GM21723 (cell line): Measurements from ENCODE around the gene SVIL.
"Not testable (repeated sequence)": the region's sequence is repeated elsewhere in the genome, so short reads cannot be mapped to it uniquely, and the experiment has no call there.

ENCODE experiments used
- ATAC-seq: cut with Tn5 transposase; IDR thresholded peaks from one replicate; pipeline ENCODE4 v1.9.1; 2021; ENCODE audit warnings: mild to moderate bottlenecking, moderate library complexity; ENCODE audit not compliant: unreplicated experiment

SVIL gene

DNA sequence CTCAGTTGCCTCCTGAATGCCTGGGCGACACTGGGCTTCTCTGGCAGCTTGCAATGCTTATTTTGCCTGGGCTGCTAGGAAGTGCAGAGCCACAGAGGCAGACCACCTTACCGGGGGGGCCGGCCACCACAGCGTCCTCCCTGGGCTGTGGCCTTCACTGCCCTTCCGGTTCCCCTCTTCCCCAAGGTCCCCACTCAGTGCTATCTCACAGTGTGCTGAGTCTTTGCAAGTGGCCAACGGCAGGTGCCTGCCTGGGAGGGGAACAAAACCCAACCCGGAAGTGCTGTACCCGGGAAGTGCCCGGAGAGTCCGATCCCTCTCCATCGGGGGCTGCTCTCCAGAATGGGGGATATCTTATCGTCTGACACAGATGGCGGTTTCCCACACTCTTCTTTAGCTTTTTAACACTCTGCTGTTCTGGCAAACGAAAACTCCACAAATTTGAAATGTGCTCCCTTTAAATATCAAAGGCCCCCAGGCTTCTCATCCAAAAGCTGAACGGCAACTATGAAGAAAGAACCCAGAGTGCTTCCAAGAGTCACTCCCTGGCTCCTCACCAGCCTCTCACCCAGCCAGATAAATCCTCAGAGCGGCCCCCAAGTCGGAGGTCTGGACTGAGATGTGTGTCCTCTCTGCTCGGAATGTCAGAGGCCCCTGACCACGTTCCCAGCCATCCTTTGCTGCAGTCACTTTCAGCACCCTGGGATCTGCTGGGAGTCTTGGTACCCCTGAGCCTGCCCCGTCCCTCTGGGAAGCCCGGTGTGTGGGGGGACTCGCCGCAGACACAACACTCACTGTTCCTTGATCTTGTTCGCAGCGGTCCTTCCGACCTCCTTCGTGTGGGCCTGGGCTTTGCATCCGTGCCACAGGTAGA, 165.1 kb downstream of the SVIL start:
- ATAC-seq = no peak

DNA sequence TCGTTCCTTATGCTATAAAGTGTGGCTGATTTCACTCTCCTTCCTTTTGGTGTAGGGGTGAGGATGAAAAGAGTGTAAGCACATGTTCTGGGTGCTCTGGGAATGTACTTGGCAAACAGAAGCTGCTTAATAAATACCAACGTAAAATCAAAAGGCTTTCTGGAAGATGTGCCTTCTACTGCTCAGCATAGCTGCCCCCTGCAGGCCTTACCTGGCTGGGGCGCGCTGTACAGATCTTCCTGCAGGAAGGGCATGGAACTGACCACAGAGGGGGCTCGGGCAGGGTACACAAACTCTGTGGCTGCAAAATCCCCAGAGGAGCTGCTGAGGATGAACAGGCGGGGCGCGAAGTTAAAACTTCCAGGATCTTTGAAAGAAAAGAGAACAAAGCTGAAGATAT, 169.4 kb downstream of the SVIL start:
- no peak for ATAC-seq

DNA sequence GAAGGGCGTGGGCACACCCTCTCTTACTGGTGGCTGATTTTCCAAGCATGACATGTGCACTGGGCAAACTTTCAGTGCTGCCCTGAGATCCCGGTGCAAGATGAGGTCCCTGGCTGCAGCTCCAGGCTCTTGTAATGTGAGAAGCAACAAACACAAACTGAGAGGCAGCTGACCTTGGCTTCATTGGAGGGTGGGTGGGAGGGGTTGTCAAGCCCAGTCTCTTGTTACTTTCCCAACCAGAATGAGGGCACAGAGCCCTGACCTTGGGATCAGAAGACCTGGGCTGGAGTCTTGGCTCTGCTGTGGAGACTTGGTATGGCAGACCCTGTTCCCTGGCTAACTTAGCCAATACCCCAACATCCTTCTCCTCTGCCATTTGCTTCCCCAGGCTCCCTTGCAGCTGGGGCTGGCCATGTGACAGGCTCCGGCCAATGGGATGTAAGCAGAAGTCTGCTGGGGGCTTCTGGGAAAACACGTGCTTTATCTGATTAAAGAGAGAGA, 170.1 kb downstream of the SVIL start:
- not testable (repeated sequence) for ATAC-seq

DNA sequence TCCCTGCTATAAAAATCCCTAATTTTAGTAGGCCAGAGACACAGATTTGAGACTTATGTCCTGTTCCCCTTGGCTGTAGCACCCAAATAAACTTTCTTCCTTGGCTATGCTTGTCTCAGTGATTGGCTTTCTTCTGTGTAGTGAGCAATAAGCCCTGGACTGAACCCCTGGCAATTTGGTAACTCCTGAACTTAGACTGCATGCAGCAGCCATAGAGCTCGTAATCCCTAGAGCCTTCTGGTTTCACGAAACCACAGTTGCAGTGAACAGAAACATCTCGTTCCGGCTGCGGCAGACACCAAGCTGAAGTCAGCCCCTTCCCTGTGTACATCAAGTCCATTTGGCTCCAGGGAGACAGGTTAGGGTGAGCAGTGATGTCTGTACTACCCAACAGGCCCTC, 173.7 kb downstream of the SVIL start:
- no peak for ATAC-seq

DNA sequence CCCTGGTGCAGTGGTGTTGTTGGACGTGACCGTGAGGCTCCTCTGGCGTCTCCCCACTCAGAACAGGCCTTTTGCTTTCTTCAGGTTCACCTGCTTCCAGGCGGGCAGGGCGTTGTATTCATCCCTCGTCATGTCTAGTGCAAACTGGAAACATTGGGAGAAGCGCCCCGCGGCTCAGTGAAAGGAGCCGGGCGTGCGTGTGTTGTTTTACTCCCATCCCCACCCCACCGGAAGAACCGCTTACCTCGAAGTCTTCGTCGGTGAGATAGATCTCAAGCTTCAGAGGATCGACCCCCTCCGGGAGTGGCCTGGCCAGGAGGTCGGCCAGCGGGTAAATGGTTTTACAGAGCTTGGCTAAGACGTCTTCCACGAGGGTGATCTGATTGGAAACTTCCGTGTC, 176.6 kb downstream of the SVIL start:
- ATAC-seq = not testable (repeated sequence)

DNA sequence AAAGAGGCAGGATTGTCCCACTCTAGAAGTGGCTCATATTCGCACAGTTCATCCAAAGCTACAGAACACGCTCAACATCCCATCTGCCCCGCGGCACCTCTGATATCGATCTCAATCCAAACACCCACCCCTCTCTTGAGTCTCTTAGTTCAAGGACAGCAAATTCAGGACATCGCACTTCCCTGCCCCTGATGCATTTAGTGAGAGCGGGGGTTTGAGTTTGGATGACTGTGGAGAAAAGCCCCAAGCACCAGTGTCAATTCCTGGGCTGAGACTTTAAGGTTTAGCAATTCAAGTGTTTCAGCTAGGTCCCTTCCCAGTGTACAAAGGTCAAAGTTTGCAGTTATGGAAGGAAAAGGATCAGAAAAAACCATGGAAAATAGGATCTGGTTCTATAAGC, 179.7 kb downstream of the SVIL start:
- no peak for ATAC-seq

DNA sequence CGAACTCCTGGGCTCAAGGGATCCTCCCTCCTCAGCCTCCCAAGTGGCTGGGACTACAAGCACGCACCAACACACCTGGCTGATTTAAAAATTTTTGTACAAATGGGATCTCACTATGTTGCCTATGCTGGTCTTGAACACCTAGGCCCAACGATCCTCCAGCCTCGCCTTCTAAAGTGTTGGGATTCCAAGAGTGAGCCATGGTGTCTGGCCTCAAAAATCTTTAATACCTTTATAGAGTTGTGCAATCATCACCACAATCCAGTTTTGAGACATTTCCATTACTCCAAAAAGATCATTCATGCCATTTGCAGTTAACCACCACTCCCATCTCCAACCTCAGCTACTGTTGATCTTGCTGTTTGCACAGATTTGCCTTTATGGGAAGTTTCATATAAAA, 180.5 kb downstream of the SVIL start:
- no peak for ATAC-seq

DNA sequence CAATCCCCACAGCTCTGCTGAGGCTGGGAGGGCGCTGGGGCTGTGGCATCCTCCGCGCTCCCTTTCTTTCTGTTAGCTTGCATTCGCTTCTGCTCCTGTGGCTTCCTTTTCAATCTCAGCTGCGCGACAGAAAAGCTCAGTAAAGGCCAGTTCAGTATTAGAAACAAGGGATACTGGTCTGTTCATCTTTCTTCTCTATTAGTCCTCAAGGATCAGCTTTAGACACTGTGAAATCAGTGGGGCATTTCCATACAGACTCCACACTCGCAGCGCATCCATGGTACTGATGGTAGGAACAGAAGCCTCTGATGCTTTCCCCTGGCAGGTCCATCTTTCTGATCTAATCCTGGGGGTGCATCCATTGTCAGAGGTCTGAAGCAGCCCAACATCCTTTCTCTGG, 182.2 kb downstream of the SVIL start:
- no peak for ATAC-seq

DNA sequence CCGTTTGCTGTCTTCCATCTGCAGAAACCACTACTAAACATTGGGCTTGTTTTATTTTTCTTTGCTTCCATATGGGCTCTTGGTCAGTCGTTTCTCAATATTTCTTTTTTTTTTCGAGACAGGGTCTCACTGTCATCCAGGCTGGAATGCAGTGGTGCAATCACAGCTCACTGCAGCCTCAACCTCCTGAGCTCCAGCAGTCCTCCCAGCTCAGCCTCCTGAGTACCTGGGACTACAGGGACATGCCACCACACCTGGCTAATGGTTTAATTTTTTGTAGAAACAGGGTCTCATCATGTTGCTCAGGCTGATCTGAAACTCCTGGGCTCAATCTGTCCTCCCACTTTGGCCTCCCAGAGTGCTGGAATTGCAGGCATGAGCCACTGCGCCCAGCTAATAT, 182.8 kb downstream of the SVIL start:
- no peak for ATAC-seq

DNA sequence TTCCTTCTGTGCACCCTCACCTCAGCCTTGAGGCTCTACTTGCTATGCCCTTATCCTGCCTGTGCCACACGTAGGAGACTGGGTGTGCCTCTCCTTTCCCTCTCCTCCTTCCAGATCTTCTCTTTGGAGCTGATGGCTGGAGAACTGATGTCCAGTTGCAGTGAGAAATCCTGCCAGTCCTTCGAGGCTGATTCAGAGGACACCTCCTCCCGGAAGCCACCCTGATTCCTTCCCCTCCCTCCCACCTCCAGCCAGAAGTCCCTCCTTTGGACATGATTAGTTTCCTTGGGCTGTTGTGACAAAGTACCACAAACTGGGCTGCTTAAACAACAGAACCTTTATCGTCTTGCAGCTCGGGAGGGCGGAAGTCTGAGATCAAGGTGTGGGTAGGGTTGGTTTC, 184.4 kb downstream of the SVIL start:
- ATAC-seq = no peak

DNA sequence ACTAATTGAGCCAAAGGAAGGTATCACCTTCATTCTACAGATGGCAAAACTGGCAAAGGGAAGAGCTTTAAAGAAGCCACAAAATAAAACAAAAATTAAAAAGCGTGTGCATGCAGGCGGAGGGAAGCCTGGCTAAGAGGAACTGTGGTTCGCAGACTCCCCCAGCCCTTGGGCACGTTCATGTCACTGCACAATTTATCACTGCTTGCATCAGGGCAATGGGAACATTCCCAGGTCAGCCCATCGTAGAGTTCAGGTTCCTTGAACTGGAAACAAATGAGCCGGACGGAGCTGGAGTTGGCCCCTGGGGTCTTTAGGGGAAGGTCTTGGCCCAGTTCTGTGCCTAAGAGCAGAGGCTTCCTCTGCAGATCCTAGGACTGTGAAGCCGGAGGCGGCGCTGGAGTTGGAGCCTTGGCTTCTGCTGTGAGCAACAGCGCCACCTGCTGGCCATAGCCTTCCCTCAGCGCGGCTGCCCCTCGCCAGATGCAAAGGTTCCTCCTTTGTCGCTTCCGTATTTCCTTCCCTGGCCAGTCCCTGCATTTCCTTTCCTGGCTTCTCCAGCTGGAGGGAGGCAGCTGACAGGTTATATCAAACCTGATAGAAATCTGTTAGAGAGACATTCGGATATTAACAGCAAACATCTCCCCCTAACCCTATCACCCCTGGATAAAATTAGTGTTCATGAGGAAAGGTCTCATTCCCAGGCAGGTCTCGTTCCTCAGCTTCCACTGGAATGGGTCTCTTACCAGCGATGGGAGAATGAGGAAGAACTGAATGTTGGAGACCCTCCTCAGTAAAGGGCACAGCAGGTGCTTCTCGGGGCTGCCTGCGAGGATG, 185.8 kb downstream of the SVIL start:
- ATAC-seq = peak; percentile 92

DNA sequence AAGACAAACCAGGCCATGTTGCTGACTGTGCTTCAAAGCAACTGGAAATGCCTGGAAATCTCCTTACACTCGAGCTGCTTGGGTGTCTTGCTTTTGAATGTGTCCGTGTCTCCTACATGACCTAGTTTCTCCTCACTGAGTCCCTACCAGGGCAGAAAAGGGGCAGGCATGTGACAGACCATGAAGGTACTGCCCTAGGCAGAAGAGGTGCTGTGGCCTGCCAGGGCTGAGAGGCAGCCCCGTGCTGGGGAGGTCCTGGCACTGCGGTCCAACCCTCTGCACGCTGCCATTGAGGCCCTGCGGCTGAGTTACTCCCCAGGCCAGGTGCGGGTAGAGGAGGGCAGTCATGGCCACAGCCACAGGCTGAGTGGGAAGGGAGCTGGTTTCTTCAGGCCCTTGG, 186.6 kb downstream of the SVIL start:
- ATAC-seq = no peak

DNA sequence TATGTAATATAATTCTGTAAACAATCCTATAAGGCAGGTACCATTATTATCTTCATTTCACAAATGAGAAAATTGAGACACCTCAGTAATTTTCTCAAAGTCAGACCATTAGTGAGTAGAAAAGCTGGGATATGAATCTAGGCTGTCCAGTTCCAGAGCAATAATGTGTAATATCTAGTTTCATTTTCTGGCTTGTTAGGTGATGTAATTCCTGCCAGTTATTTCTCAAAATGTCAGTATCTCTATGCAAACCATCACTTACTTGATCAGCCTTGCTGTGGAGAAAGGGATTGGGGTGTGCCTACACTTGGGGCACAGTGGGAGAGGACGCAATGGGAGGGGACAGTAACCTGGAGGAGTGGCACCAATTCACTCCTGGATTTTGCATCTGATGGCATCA, 188.4 kb downstream of the SVIL start:
- no peak for ATAC-seq

DNA sequence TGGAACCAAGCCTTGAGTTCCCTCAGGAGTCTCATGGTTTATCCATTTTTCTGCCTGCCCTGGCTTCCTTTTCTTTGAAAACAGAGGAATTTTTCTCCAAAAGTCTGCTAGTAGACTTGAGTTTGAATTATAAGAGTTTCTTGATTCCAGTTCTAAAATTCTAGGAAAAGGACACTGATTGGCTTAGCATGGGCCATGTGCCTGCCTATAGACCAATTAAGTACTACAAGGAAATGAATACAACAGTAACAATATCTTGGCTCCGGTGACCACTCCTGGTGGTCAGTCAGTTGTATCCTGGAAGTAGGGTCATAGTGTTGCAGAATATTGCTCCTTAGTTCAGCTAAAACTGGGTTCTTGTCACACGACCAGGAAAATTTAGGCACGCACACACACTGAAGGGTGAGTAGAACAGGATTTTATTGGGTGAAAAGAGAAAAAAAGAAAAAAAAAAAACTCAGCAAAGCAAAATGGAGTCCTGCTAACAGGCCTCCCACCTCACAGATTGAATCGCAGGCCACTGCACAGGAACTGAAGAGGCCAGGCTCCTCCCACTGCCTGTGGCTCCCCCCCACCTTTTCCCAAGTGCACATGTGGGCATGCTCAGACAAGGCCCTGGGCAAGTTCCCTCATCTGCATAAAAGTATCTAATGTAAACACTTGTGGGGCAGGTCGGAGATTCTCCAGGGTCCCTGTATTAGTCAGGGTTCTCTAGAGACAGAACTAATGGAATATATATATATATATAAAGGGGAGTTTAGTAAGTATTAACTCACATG, 190.8 kb downstream of the SVIL start:
- no peak for ATAC-seq

DNA sequence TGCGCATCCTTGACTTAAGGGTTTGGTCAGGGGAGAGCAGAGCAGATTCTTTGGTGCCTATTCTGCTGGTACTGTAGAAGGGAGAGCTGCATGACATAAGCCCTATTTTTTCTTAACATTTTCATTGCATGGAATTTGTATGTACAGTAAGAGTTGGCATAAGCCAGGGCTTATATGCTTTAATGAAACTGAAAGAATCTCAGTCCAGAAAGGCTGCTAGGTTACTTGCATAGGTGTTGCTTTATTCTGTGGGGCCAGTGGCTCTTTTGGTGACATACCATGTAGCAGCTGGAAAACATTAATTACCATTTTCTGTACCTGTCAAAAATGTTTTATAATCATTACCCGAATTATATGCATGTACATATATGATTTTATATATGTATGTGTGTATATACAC, 193.8 kb downstream of the SVIL start:
- no peak for ATAC-seq

DNA sequence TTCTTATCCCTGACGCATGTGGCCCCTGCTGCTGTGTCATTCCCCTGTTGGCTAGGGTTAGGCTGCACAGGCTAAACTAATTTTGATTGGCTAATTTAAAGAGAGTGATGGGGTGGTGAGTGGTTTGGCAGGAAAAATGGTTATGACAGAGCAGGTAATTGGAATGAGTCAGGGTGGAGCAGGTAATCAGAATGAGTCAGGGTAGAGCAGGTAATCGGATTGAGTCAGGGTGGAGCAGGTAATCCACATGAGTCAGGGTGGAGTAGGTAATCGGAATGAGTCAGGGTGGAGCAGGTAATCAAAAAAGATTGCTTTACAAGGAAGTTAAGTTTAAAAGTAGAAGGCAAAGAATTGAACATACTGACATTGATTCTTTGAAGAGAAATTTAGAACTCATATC, 195.8 kb downstream of the SVIL start:
- ATAC-seq = not testable (repeated sequence)

DNA sequence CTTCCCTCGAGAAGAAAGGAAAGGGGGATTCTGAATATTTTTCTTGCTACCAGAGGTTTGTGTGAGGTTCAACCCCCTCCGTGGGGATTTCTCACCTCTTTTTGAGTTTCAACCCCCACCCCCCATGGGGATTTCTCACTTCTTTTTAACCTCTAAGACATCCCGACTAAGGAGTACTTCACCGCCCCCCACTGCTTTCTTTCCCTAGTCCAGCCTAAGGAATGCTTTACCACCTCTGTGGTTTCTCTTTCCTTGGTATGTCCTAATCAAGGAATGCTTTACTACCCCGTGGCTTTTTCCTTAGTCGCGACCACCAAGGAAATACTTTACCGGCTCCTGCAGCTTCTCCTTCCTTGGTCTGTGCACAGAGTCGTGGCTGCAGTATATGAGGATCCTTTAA, 196.5 kb downstream of the SVIL start:
- ATAC-seq = no peak

DNA sequence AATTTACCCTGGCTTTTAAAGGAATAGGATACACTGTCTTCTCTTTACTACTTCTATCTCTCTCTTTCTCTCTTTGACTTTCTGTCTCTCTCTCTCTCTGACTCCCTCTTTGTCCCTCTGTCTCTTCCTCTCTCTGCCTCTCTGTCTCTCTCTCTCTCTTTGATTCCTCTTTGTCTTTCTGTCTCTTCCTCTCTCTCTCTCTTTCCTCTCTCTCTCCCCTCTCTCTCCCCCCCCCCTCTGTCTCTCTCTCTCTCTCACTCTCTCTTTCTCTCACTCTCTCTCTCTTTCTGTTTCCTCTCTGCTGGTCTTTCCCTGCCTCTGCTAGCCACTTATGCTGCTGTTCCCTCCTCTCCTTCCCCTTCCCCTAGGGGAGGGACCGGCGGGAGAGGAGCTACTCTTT, 196.9 kb downstream of the SVIL start:
- ATAC-seq = no peak

DNA sequence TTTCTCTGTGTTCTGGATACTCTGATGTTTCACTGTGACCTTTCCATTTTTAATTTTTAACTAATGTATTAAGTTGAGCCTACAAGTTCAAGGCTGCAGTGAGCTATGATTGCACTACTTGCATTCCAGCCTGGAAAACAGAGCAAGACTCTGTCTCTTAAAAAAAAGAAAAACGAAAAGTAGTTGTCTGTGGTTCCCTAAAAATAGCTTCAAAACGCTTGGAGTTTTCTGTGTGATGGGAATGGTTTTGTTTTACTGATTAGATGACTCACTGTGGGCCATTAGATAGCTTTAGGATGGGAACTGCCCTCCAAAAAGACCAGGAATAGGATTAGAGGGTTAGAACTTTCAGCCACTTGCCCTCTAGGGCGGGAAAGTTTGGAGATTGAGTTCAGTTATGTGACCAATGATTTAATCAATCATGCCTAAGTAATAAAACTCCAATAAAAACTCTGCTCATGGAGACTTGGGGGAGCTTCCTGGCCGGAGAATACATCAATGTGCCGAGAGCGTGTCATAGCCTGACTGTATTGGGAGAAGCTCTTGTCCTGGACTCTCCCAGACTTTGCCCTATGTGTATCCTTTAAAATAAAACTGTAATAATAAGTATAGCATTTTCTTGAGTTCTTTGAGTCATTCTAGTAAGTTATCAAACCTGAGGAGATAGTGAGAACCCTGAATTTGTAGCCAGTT, 198.8 kb downstream of the SVIL start:
- no peak for ATAC-seq

DNA sequence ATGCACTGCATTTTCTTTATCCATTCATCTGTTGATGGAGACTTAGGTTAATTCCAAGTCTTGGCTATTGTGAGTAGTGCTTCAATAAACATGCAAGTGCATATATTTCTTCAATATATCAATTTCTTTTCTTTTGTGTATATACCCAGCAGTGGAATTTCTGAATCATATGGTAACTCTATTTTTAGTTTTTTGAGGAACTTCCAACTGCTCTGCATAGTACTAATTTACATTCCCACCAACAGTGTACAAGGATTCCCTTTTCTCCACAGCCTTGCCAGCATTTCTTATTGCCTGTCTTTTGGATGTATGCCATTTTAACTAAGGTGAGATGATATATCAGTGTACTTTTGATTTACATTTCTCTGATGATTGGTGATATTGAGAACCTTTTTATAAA, 200.7 kb downstream of the SVIL start:
- ATAC-seq = no peak

DNA sequence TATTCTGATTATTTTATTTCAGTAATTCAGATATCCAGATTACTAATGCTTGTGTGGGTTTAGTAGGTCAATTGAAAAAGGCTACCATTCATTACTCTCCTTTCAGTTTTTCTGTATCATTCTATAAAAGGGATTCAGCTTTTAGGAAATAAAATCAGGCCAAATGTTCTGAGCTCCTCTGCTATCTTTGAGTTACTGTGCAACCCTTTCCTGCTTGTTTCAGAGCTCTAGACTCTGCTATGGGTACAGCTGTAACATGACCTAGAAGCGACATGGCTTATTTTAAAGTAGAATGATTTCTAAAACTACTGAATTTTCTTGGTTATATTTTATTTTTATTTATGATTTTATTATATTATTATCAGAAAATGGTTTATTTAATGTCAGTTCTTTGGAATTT, 203.1 kb downstream of the SVIL start:
- no peak for ATAC-seq
